ENCODE measurements around the gene TCERG1L.
"Not testable (repeated sequence)": the region's sequence is repeated elsewhere in the genome, so short reads cannot be mapped to it uniquely, and the experiment has no call there.

TCERG1L gene

GRCh38 chr10:131177431-131178327, 133.8 kb downstream of the TCERG1L start:
- Histone ChIP-seq H3K9me2 (replicated peaks; ENCODE audit: insufficient read depth, low read length) (no peaks in the 10 kb centered on the region), H3K4me3 (ENCODE audit: insufficient read depth, low read length, poor library complexity, severe bottlenecking) (no peak overlapping the region), H3K36me3 (ENCODE audit: low read length) (no peaks in the 10 kb centered on the region), H3K4me2 (ENCODE audit: low read depth, low read length, poor library complexity, severe bottlenecking) (no peak overlapping the region), H2AFZ (ENCODE audit: low read depth, low read length, severe bottlenecking) (no peak overlapping the region), H3K27me3 (ENCODE audit: low read length) (no peaks in the 10 kb centered on the region), H4K20me1 (ENCODE audit: low read depth, low read length) (no peaks in the 10 kb centered on the region), H3K79me2 (ENCODE audit: insufficient read depth, low read length) (no peaks in the 10 kb centered on the region), H3F3A (ENCODE audit: insufficient read depth) (no peaks in the 10 kb centered on the region), H3K27ac (ENCODE audit: low read depth, low read length) (no peak overlapping the region), H3K9me3 (ENCODE audit: insufficient read depth, low read length) (peaks cover 7% of the 10 kb centered on the region; the same call in 1 of the 2 replicates), H3K9ac (ENCODE audit: low read length) (no peak overlapping the region)
- no peak for TF ChIP-seq CTCF (IDR thresholded peaks at IDR 0.05; ENCODE audit: insufficient read depth, low read length, poor library complexity, severe bottlenecking)
- no peak for TF ChIP-seq EZH2phosphoT487 (conservative IDR thresholded peaks at IDR 0.05; ENCODE audit: low read length)

- H3K4me2 ChIP-seq (ENCODE audit: low read depth, low read length, poor library complexity, severe bottlenecking): no peak overlapping the region
- H3F3A ChIP-seq (ENCODE audit: insufficient read depth): no peaks in the 10 kb centered on the region
Observed at GRCh38 chr10:131176907-131177306, 134.6 kb downstream of the TCERG1L start.

GRCh38 chr10:131176324-131176723, 135.2 kb downstream of the TCERG1L start:
- H3K79me2 ChIP-seq (ENCODE audit: insufficient read depth, low read length); H3K27ac ChIP-seq (ENCODE audit: low read depth, low read length); H3K27me3 ChIP-seq (ENCODE audit: low read length); H3F3A ChIP-seq (ENCODE audit: insufficient read depth); H3K9ac ChIP-seq (ENCODE audit: low read length); H2AFZ ChIP-seq (ENCODE audit: low read depth, low read length, severe bottlenecking); H3K9me3 ChIP-seq (ENCODE audit: insufficient read depth, low read length); H3K9me2 ChIP-seq (replicated peaks; ENCODE audit: insufficient read depth, low read length); H3K4me3 ChIP-seq (ENCODE audit: insufficient read depth, low read length, poor library complexity, severe bottlenecking); H4K20me1 ChIP-seq (ENCODE audit: low read depth, low read length); H3K36me3 ChIP-seq (ENCODE audit: low read length); H3K4me2 ChIP-seq (ENCODE audit: low read depth, low read length, poor library complexity, severe bottlenecking): not testable (repeated sequence)

More at GRCh38 chr10:131176907-131177306, 134.6 kb downstream of the TCERG1L start:
- Histone ChIP-seq H3K27ac (ENCODE audit: low read depth, low read length) (no peak overlapping the region), H3K9me3 (ENCODE audit: insufficient read depth, low read length) (peaks cover 7% of the 10 kb centered on the region; the same call in 1 of the 2 replicates), H2AFZ (ENCODE audit: low read depth, low read length, severe bottlenecking) (no peak overlapping the region), H3K36me3 (ENCODE audit: low read length) (no peaks in the 10 kb centered on the region), H4K20me1 (ENCODE audit: low read depth, low read length) (no peaks in the 10 kb centered on the region), H3K27me3 (ENCODE audit: low read length) (no peaks in the 10 kb centered on the region), H3K4me3 (ENCODE audit: insufficient read depth, low read length, poor library complexity, severe bottlenecking) (no peak overlapping the region), H3K79me2 (ENCODE audit: insufficient read depth, low read length) (no peaks in the 10 kb centered on the region), H3K9ac (ENCODE audit: low read length) (no peak overlapping the region), H3K9me2 (replicated peaks; ENCODE audit: insufficient read depth, low read length) (no peaks in the 10 kb centered on the region)
- TF ChIP-seq CTCF (IDR thresholded peaks at IDR 0.05; ENCODE audit: insufficient read depth, low read length, poor library complexity, severe bottlenecking) (no peak), EZH2phosphoT487 (conservative IDR thresholded peaks at IDR 0.05; ENCODE audit: low read length) (no peak)

GRCh38 chr10:131175891-131176290, 135.6 kb downstream of the TCERG1L start:
- no peak overlapping the region for H3K4me3 ChIP-seq (ENCODE audit: insufficient read depth, low read length, poor library complexity, severe bottlenecking)
- H3F3A ChIP-seq (ENCODE audit: insufficient read depth): no peaks in the 10 kb centered on the region
- H3K36me3 ChIP-seq (ENCODE audit: low read length): no peaks in the 10 kb centered on the region
- H3K27ac ChIP-seq (ENCODE audit: low read depth, low read length): no peak overlapping the region
- H3K79me2 ChIP-seq (ENCODE audit: insufficient read depth, low read length): no peaks in the 10 kb centered on the region
- TF ChIP-seq EZH2phosphoT487 (conservative IDR thresholded peaks at IDR 0.05; ENCODE audit: low read length) (no peak), CTCF (IDR thresholded peaks at IDR 0.05; ENCODE audit: insufficient read depth, low read length, poor library complexity, severe bottlenecking) (no peak)
- no peak overlapping the region for H3K9ac ChIP-seq (ENCODE audit: low read length)
- H3K27me3 ChIP-seq (ENCODE audit: low read length): no peaks in the 10 kb centered on the region
- H3K9me2 ChIP-seq (replicated peaks; ENCODE audit: insufficient read depth, low read length): no peaks in the 10 kb centered on the region
- no peaks in the 10 kb centered on the region for H4K20me1 ChIP-seq (ENCODE audit: low read depth, low read length)
- H3K9me3 ChIP-seq (ENCODE audit: insufficient read depth, low read length): peaks cover 7% of the 10 kb centered on the region; the same call in 1 of the 2 replicates
- no peak overlapping the region for H2AFZ ChIP-seq (ENCODE audit: low read depth, low read length, severe bottlenecking)
- H3K4me2 ChIP-seq (ENCODE audit: low read depth, low read length, poor library complexity, severe bottlenecking): no peak overlapping the region

Data from SU-DHL-6 (cell line).